DND-41 (cell line): ENCODE results near the gene RRAGB.
"Not testable (repeated sequence)": the region's sequence is repeated elsewhere in the genome, so short reads cannot be mapped to it uniquely, and the experiment has no call there.

Experiments used
- ATAC-seq: fragments of 200-7000 bp; cut with Tn5 transposase; 3 replicates; pipeline ENCODE4 v1.9.1; 2021; ENCODE audit warnings: low read depth; ENCODE audit not compliant: insufficient read depth
- DNase-seq: peaks from one replicate; pipeline ENCODE4 v3.0.0-alpha.2; 2020
- H2AFZ ChIP-seq: 2 replicates; pipeline ENCODE4 v1.6.0; 2012; ENCODE audit warnings: low read depth, low read length
- H3K27ac ChIP-seq: 2 replicates; pipeline ENCODE4 v1.5.1; 2012; ENCODE audit warnings: low read length, inconsistent platforms
- H3K27me3 ChIP-seq: fragments of 200-600 bp; sonication (generic); 2 replicates; pipeline ENCODE4 v1.6.0; 2012; ENCODE audit warnings: low read length, mild to moderate bottlenecking, inconsistent platforms; ENCODE audit not compliant: insufficient read depth, poor library complexity
- H3K36me3 ChIP-seq: 2 replicates; pipeline ENCODE4 v1.5.1; 2012; ENCODE audit warnings: low read length, inconsistent platforms; ENCODE audit not compliant: insufficient read depth
- H3K4me1 ChIP-seq: 2 replicates; pipeline ENCODE4 v1.5.1; 2012; ENCODE audit warnings: mild to moderate bottlenecking, low read length; ENCODE audit not compliant: insufficient read depth
- H3K4me2 ChIP-seq: 2 replicates; pipeline ENCODE4 v1.6.0; 2012; ENCODE audit warnings: mild to moderate bottlenecking, moderate library complexity, low read length, inconsistent platforms; ENCODE audit not compliant: insufficient read depth
- H3K4me3 ChIP-seq, 2 experiments: fragments of 200-600 bp in 1 of 2; shearing (Covaris generic) in 1 of 2; 2 replicates each; pipeline ENCODE4 v1.5.1; 2012 to 2016; ENCODE audit warnings: inconsistent platforms in 2 of 2, low read length in 2 of 2, mild to moderate bottlenecking in 2 of 2, low read depth in 1 of 2, moderate library complexity in 1 of 2
- H3K79me2 ChIP-seq: 2 replicates; pipeline ENCODE4 v1.6.0; 2012; ENCODE audit warnings: low read length, inconsistent platforms; ENCODE audit not compliant: insufficient read depth
- H3K9ac ChIP-seq: 2 replicates; pipeline ENCODE4 v1.6.0; 2012; ENCODE audit warnings: low read depth, mild to moderate bottlenecking, inconsistent platforms, low read length, moderate library complexity
- H3K9me3 ChIP-seq: 2 replicates; pipeline ENCODE4 v1.5.1; 2012; ENCODE audit warnings: low read length, moderate library complexity, mild to moderate bottlenecking, inconsistent platforms; ENCODE audit not compliant: insufficient read depth, severe bottlenecking
- H4K20me1 ChIP-seq: 2 replicates; pipeline ENCODE4 v1.6.0; 2012; ENCODE audit warnings: low read length; ENCODE audit not compliant: insufficient read depth
- CTCF ChIP-seq: IDR thresholded peaks from 2 replicates; pipeline ENCODE4 v1.5.1; 2012; ENCODE audit warnings: borderline replicate concordance, low read length, moderate library complexity, mild to moderate bottlenecking; ENCODE audit not compliant: poor library complexity, severe bottlenecking; ENCODE audit errors: extremely low read depth
- EZH2 ChIP-seq: IDR thresholded peaks from 3 replicates; pipeline ENCODE4 v1.6.1; 2012; ENCODE audit warnings: borderline replicate concordance, low read depth, mild to moderate bottlenecking, moderate library complexity, low read length, inconsistent platforms; ENCODE audit not compliant: severe bottlenecking

RRAGB gene

GRCh38 chrX:55742649-55743048 lies 25.1 kb downstream of the RRAGB start:
- H3K79me2 ChIP-seq, result no peaks in the 10 kb centered on the region
- ATAC-seq, result no peak
- no peaks in the 10 kb centered on the region for H3K9me3 ChIP-seq
- DNase-seq, result no peak
- no peak for TF ChIP-seq EZH2
- TF ChIP-seq CTCF, result no peak
- H3K4me3 ChIP-seq, result no peak overlapping the region
- H3K9ac ChIP-seq, result no peak overlapping the region
- H3K4me2 ChIP-seq, result no peak overlapping the region
- H3K4me1 ChIP-seq, result no peaks in the 10 kb centered on the region
- H4K20me1 ChIP-seq, result no peaks in the 10 kb centered on the region
- H3K36me3 ChIP-seq, result peaks cover 46% of the 10 kb centered on the region
- no peaks in the 10 kb centered on the region for H3K27me3 ChIP-seq
- H3K27ac ChIP-seq, result no peak overlapping the region
- H2AFZ ChIP-seq, result no peak overlapping the region

DNA sequence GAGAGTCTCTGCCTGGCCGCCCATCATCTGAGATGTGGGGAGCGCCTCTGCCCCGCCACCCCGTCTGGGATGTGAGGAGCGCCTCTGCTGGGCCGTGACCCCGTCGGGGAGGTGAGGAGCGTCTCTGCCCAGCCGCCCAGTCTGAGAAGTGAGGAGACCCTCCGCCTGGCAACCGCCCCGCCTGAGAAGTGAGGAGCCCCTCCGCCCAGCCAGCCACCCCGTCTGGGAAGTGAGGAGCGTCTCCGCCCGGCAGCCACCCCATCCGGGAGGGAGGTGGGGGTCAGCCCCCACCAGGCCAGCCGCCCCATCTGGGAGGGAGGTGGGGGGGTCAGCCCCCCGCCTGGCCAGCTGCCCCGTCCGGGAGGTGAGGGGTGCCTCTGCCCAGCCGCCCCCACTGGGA lies 30.9 kb downstream of the RRAGB start:
- not testable (repeated sequence) for H3K27me3 ChIP-seq, H3K4me1 ChIP-seq, H4K20me1 ChIP-seq, H3K4me3 ChIP-seq, H2AFZ ChIP-seq, DNase-seq, ATAC-seq, H3K9me3 ChIP-seq, H3K4me2 ChIP-seq, H3K9ac ChIP-seq, H3K27ac ChIP-seq, H3K79me2 ChIP-seq
- peaks cover 25% of the 10 kb centered on the region; the same call in 1 of the 2 replicates for H3K36me3 ChIP-seq

DNA sequence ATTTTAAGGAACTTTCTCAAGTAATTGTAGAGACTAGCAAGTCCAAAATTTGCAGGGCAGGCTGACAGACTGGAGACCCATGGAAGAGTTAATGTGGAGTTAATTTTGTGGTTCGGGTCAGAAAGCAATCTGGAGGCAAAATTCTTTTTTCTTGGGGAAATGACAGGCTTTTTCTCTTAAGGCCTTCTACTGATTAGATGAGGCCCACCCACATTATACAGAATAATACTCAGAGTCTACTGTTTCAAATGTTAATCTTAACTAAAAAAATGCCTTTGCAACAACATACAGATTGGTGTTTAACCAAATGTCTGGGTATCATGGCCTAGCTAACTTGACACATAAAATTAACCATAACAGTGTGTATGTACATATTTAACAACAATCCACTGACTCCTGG lies 32.7 kb downstream of the RRAGB start:
- DNase-seq, result no peak
- H3K4me2 ChIP-seq, result no peak overlapping the region
- no peaks in the 10 kb centered on the region for H3K79me2 ChIP-seq
- no peak overlapping the region for H2AFZ ChIP-seq
- TF ChIP-seq CTCF, result no peak
- TF ChIP-seq EZH2, result no peak
- peaks cover 22% of the 10 kb centered on the region; the same call in 1 of the 2 replicates for H3K36me3 ChIP-seq
- no peaks in the 10 kb centered on the region for H4K20me1 ChIP-seq
- no peaks in the 10 kb centered on the region for H3K27me3 ChIP-seq
- H3K9ac ChIP-seq, result no peak overlapping the region
- no peaks in the 10 kb centered on the region for H3K4me1 ChIP-seq
- no peak for ATAC-seq
- no peak overlapping the region for H3K27ac ChIP-seq
- no peaks in the 10 kb centered on the region for H3K9me3 ChIP-seq
- H3K4me3 ChIP-seq, result no peak overlapping the region

GRCh38 chrX:55754861-55755294 lies 37.3 kb downstream of the RRAGB start:
- no peaks in the 10 kb centered on the region for H3K27me3 ChIP-seq
- no peak overlapping the region for H3K4me3 ChIP-seq
- TF ChIP-seq CTCF, result no peak
- TF ChIP-seq EZH2, result no peak
- ATAC-seq, result no peak
- no peaks in the 10 kb centered on the region for H3K79me2 ChIP-seq
- H3K9me3 ChIP-seq, result no peaks in the 10 kb centered on the region
- no peak overlapping the region for H3K27ac ChIP-seq
- DNase-seq, result no peak
- no peak overlapping the region for H2AFZ ChIP-seq
- H3K9ac ChIP-seq, result no peak overlapping the region
- H3K36me3 ChIP-seq, result peaks cover 27% of the 10 kb centered on the region; the same call in 1 of the 2 replicates
- H3K4me1 ChIP-seq, result no peaks in the 10 kb centered on the region
- H4K20me1 ChIP-seq, result no peaks in the 10 kb centered on the region
- H3K4me2 ChIP-seq, result no peak overlapping the region
